HepG2 (cell line): Measurements from ENCODE around the gene CRIM1. TPM values are rescaled to one million over a fixed set of nuclear protein-coding genes. Genes with fewer than 3 reads are reported as not detected.

ENCODE experiments used
- ATAC-seq: fragments of 200-7000 bp; cut with Tn5 transposase; 3 replicates; pipeline ENCODE4 v1.9.1; 2020; ENCODE audit warnings: mild to moderate bottlenecking, moderate library complexity
- BruUV-seq: library from RNA; stranded (reverse); fragments of 400-500 nt; replicated peaks from 2 replicates; lab custom pipeline; 2021; lab: Mats Ljungman, UMichigan
- CTCF ChIA-PET: fragments of 300-600 bp; formaldehyde crosslinking; extraction: SDS; loops from one replicate; lab custom pipeline; 2021; ENCODE audit warnings: low total read pairs, inconsistent platforms, low intra/inter-chr PET ratio; lab: Yijun Ruan, JAX
- POLR2A ChIA-PET: fragments of 350-600 bp; sonication (Branson Sonifier 250); formaldehyde crosslinking; loops from one replicate; lab custom pipeline; 2020; ENCODE audit warnings: antibody characterized with exemption, inconsistent platforms; lab: Yijun Ruan, JAX
- DNase-seq: peaks from one replicate; pipeline ENCODE4 v3.0.0-alpha.2; 2015; ENCODE audit warnings: low spot score
- FAIRE-seq: peaks from 3 replicates; lab custom pipeline; 2011; peaks lifted over from hg19 to GRCh38; lab: Jason Lieb, UNC
- H2AFZ ChIP-seq: one replicate; pipeline ENCODE4 v1.6.1; 2011; ENCODE audit warnings: low read length, inconsistent platforms
- H3K27ac ChIP-seq: fragments of 300-600 bp; 3 replicates; pipeline ENCODE4 v1.8.0; 2011; ENCODE audit warnings: mixed run types, mild to moderate bottlenecking, mixed read lengths, low read length, inconsistent platforms; ENCODE audit not compliant: insufficient read depth; ENCODE audit errors: extremely low read length
- H3K27me3 ChIP-seq, 2 experiments: fragments of 200-600 bp in 1 of 2; 2 replicates in 1 of 2; 3 replicates in 1 of 2; pipeline versions ENCODE4 v1.6.0 to v1.8.0; 2011; ENCODE audit warnings: low read length in 2 of 2, mild to moderate bottlenecking in 2 of 2, moderate library complexity in 2 of 2, inconsistent platforms in 1 of 2; ENCODE audit not compliant: insufficient read depth in 2 of 2, control insufficient read depth in 1 of 2
- H3K36me3 ChIP-seq, 2 experiments: fragments of 200-600 bp in 1 of 2; replicated peaks in 1 of 2; 2 replicates in 1 of 2; 3 replicates in 1 of 2; pipeline versions ENCODE4 v1.5.1 to v1.8.0; 2011; ENCODE audit warnings: low read length in 2 of 2, inconsistent platforms in 1 of 2; ENCODE audit not compliant: insufficient read depth in 2 of 2, control insufficient read depth in 1 of 2
- H3K4me1 ChIP-seq: 2 replicates; pipeline ENCODE4 v1.5.1; 2012; ENCODE audit warnings: low read length, inconsistent platforms; ENCODE audit not compliant: insufficient read depth
- H3K4me2 ChIP-seq: 2 replicates; pipeline ENCODE4 v1.6.0; 2011; ENCODE audit warnings: low read depth, low read length, inconsistent platforms
- H3K4me3 ChIP-seq, 3 experiments: fragments of 200-600 bp in 1 of 3; sonication (generic), shearing (Covaris generic) in 1 of 3; replicated peaks in 1 of 3; 2 replicates each; pipeline ENCODE4 v1.5.1; 2011 to 2016; ENCODE audit warnings: low read length in 3 of 3, inconsistent platforms in 2 of 3, low read depth in 2 of 3, mild to moderate bottlenecking in 2 of 3, control low read depth in 1 of 3, mixed read lengths in 1 of 3; ENCODE audit not compliant: insufficient read depth in 1 of 3
- H3K79me2 ChIP-seq: one replicate; pipeline ENCODE4 v1.6.1; 2011; ENCODE audit warnings: low read length, inconsistent platforms; ENCODE audit not compliant: insufficient read depth
- H3K9ac ChIP-seq: 2 replicates; pipeline ENCODE4 v1.6.0; 2011; ENCODE audit warnings: mild to moderate bottlenecking, low read depth, low read length, inconsistent platforms; ENCODE audit not compliant: insufficient read depth
- H3K9me3 ChIP-seq: 2 replicates; pipeline ENCODE4 v1.5.1; 2012; ENCODE audit warnings: mild to moderate bottlenecking, low read length
- H4K20me1 ChIP-seq: 2 replicates; pipeline ENCODE4 v1.6.0; 2011; ENCODE audit warnings: inconsistent platforms, mild to moderate bottlenecking, low read length, moderate library complexity; ENCODE audit not compliant: insufficient read depth
- CHD2 ChIP-seq: IDR thresholded peaks from 2 replicates; pipeline ENCODE4 v1.6.1; 2011; ENCODE audit warnings: low read depth, low read length, improper control_type of control experiment
- HES4 ChIP-seq: sonication (generic); formaldehyde crosslinking; IDR thresholded peaks from 2 replicates; pipeline ENCODE4 v1.9.0; 2021; ENCODE audit warnings: mild to moderate bottlenecking, missing genetic modification reagents, borderline replicate concordance
- MIXL1 ChIP-seq: IDR thresholded peaks from 2 replicates; pipeline ENCODE4 v1.6.1; 2016
- ONECUT2 ChIP-seq: sonication (generic); formaldehyde crosslinking; IDR thresholded peaks from 2 replicates; pipeline ENCODE4 v1.4.0; 2020; ENCODE audit warnings: missing genetic modification reagents
- RARA ChIP-seq: IDR thresholded peaks from 2 replicates; pipeline ENCODE4 v1.6.1; 2016; ENCODE audit warnings: missing genetic modification reagents, missing compliant biosample characterization
- REPIN1 ChIP-seq: sonication (generic); formaldehyde crosslinking; IDR thresholded peaks from 2 replicates; pipeline ENCODE4 v1.8.0; 2022; ENCODE audit warnings: missing genetic modification reagents, low read depth, mild to moderate bottlenecking, borderline replicate concordance
- RFXANK ChIP-seq: IDR thresholded peaks from 2 replicates; pipeline ENCODE4 v1.6.1; 2016
- SOX5 ChIP-seq: IDR thresholded peaks from 2 replicates; pipeline ENCODE4 v1.6.1; 2016; ENCODE audit warnings: borderline replicate concordance
- STAG1 ChIP-seq: sonication (generic); formaldehyde crosslinking; IDR thresholded peaks from 2 replicates; pipeline ENCODE4 v1.4.0; 2020; ENCODE audit warnings: missing genetic modification reagents
- TARDBP ChIP-seq: sonication (generic); formaldehyde crosslinking; IDR thresholded peaks from 2 replicates; pipeline ENCODE4 v1.8.0; 2022; ENCODE audit warnings: mild to moderate bottlenecking, missing genetic modification reagents
- TSC22D2 ChIP-seq: sonication (generic); formaldehyde crosslinking; IDR thresholded peaks from 2 replicates; pipeline ENCODE4 v1.5.1; 2020; ENCODE audit warnings: missing genetic modification reagents, mild to moderate bottlenecking, borderline replicate concordance
- ZMYM3 ChIP-seq: sonication (generic); formaldehyde crosslinking; IDR thresholded peaks from 2 replicates; pipeline ENCODE4 v1.5.1; 2020; ENCODE audit warnings: mild to moderate bottlenecking, missing genetic modification reagents
- ZNF101 ChIP-seq: sonication (generic); formaldehyde crosslinking; IDR thresholded peaks from 2 replicates; pipeline ENCODE4 v1.4.0; 2020; ENCODE audit warnings: mild to moderate bottlenecking, low read depth, missing genetic modification reagents, borderline replicate concordance
- ZNF160 ChIP-seq: sonication (generic); formaldehyde crosslinking; IDR thresholded peaks from 2 replicates; pipeline ENCODE4 v1.8.0; 2022; ENCODE audit warnings: mild to moderate bottlenecking, inconsistent platforms, missing genetic modification reagents
- ZNF205 ChIP-seq: IDR thresholded peaks from 2 replicates; pipeline ENCODE4 v1.6.1; 2018; ENCODE audit warnings: missing biosample characterization, missing genetic modification reagents
- ZNF232 ChIP-seq: sonication (generic); formaldehyde crosslinking; IDR thresholded peaks from 2 replicates; pipeline ENCODE4 v1.4.0; 2020; ENCODE audit warnings: missing genetic modification reagents, borderline replicate concordance
- ZNF333 ChIP-seq: sonication (generic); formaldehyde crosslinking; IDR thresholded peaks from 2 replicates; pipeline ENCODE4 v1.4.0; 2020; ENCODE audit warnings: mild to moderate bottlenecking, missing genetic modification reagents, borderline replicate concordance
- ZNF510 ChIP-seq: sonication (generic); formaldehyde crosslinking; IDR thresholded peaks from 2 replicates; pipeline ENCODE4 v1.4.0; 2020; ENCODE audit warnings: low read depth, mild to moderate bottlenecking, missing genetic modification reagents
- in situ Hi-C: cut with HindIII; loops from 2 replicates; pipeline ENCODE4 v1.10.0; 2017; ENCODE audit warnings: low pct_unique_long_range_greater_than_20kb; ENCODE audit not compliant: extremely low pct_ligation_motif_present
- intact Hi-C: fragments of 100-400 bp; cut with micrococcal nuclease; formaldehyde crosslinking; loops from one replicate; pipeline ENCODE4 v1.10.0; 2022; ENCODE audit not compliant: unreplicated experiment
- polyA plus RNA-seq, 8 experiments: library from polyadenylated mRNA; depleted of rRNA in 3 of 8; stranded (reverse) in 7 of 8; unstranded in 1 of 8; fragments of >200 nt; fragmentation: Illumina TruSeq in 4 of 8; extraction: Trizol in 4 of 8; gene quantifications; 2 replicates each; pipeline versions ENCODE4 v1.2.1 to v1.2.3, GENCODE V29; 2011 to 2016; ENCODE audit warnings: low read depth in 4 of 8, missing spikeins in 1 of 8, mixed read lengths in 1 of 8; ENCODE audit not compliant: insufficient read depth in 1 of 8
- total RNA-seq, 5 experiments: library from RNA; depleted of rRNA; stranded (reverse); fragments of >200 nt; fragmentation: Illumina TruSeq; extraction: Trizol; gene quantifications; 2 replicates each; pipeline ENCODE4 v1.2.3, GENCODE V29; 2016; ENCODE audit warnings: low read depth in 1 of 5
- TF ChIP-seq, protein P1 (sequence below): sonication (generic); formaldehyde crosslinking; IDR thresholded peaks from 2 replicates; pipeline ENCODE4 v1.4.0; 2020; ENCODE audit warnings: low read depth, mild to moderate bottlenecking, missing genetic modification reagents
- TF ChIP-seq, protein P2 (sequence below): sonication (generic); formaldehyde crosslinking; conservative IDR thresholded peaks from 2 replicates; pipeline ENCODE4 v1.8.0; 2022; ENCODE audit warnings: missing genetic modification reagents
- TF ChIP-seq, protein P3 (sequence below): sonication (generic); formaldehyde crosslinking; IDR thresholded peaks from 2 replicates; pipeline ENCODE4 v1.4.0; 2020; ENCODE audit warnings: low read depth, mild to moderate bottlenecking, missing genetic modification reagents

CRIM1 gene
- total and polyA plus RNA-seq, 2 of the 13 experiments (the other 11 are each of a cell fraction or from before 2014, with no cell fraction given), result 39.1 to 69.9 TPM

DNA sequence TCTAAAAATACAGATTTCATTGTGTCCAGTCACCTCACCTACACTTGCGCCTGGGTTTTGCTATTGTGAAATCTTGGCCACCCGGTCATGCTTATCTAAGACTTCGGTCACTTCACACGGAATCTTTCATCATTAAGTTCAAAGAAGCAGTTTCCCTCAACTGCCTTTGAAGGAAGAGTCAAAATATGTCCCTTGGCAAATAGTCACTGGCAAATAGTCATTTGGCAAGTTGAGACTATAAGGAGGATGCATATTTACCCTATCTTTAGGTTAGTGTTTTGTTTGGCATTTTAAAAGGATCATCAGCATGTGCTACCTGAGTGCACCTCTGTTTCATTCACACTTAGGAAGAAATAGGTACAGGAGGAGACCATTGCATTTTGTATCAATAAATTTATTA, 146.5 kb downstream of the CRIM1 start (continued):
- TF ChIP-seq RARA (CRISPR knock-in tag), result peak; percentile 98
- TF ChIP-seq ZNF101 (CRISPR knock-in tag), result 0 out of 2 replicates have a peak, but pooled peaks have one; percentile 57

DNA sequence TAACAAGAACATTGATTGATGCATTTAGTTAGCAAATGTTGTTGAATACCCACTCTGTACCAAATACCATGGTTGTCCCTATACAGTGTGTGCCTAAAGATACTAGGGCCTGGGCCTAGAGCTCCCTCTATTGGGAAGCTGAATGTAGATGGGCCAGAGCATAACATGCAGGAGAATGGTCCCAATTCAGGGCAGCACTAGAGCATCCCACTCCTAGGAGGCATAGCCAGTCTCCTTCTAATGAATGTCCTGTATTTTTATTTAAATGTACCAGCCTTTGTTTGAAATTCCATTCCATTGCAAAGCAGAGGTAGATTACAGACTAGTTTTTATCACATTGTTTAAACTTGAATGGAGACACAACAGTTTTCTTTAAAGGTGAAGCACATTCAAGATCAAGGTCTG, 151.8 kb downstream of the CRIM1 start:
- Histone ChIP-seq H2AFZ (no peak overlapping the region), H3K4me3 (no peak overlapping the region), H3K27me3 (no peaks in the 10 kb centered on the region), H3K79me2 (no peaks in the 10 kb centered on the region), H4K20me1 (0 out of 2 replicates have a peak, but pooled peaks cover 3% of the 10 kb centered on the region), H3K4me2 (no peak overlapping the region), H3K36me3 (peaks cover 25 to 70% of the 10 kb centered on the region in 2 experiments), H3K9ac (no peak overlapping the region), H3K4me1 (peaks cover 41% of the 10 kb centered on the region), H3K27ac (no peak overlapping the region), H3K9me3 (no peaks in the 10 kb centered on the region)
- intact Hi-C loops (loop anchor here (1.0 to 10.0 kb wide), 5 partner anchors 48 to 637 kb away; no protein-coding TSS in a partner anchor), in situ Hi-C loops (no loop called here)
- POLR2A ChIA-PET, result interaction anchor here (1.3 to 2.4 kb wide), 2 partner anchors 152 to 155 kb away, joined by 6 to 11 read pairs; partner anchors contain the start of gene CRIM1
- DNase-seq (peak; percentile 79), FAIRE-seq (peak; percentile 63), ATAC-seq (peak; percentile 92)
- BruUV-seq, result no TSS peak
- CTCF ChIA-PET, result interaction anchor here (0.7 to 2.3 kb wide), 3 partner anchors 150 to 189 kb away, joined by 3 to 21 read pairs (median 4); no protein-coding TSS in a partner anchor
- TF ChIP-seq ONECUT2 (CRISPR knock-in tag) (no peak), ZNF232 (CRISPR knock-in tag) (no peak), STAG1 (peak; percentile 95), ZMYM3 (CRISPR knock-in tag) (no peak), TARDBP (CRISPR knock-in tag) (peak; percentile 51; the same call in 1 of the 2 replicates), ZNF510 (CRISPR knock-in tag) (no peak), MIXL1 (0 out of 2 replicates have a peak, but pooled peaks have one; percentile 46), ZNF160 (no peak), TSC22D2 (CRISPR knock-in tag) (0 out of 2 replicates have a peak, but pooled peaks have one; percentile 62), HES4 (CRISPR knock-in tag) (no peak), RFXANK (0 out of 2 replicates have a peak, but pooled peaks have one; percentile 40), ZNF333 (CRISPR knock-in tag) (no peak), CHD2 (no peak), REPIN1 (CRISPR knock-in tag) (peak; percentile 68; the same call in 1 of the 2 replicates), SOX5 (CRISPR knock-in tag) (0 out of 2 replicates have a peak, but pooled peaks have one; percentile 11), ZNF205 (no peak)
- TF ChIP-seq, protein P1, sequence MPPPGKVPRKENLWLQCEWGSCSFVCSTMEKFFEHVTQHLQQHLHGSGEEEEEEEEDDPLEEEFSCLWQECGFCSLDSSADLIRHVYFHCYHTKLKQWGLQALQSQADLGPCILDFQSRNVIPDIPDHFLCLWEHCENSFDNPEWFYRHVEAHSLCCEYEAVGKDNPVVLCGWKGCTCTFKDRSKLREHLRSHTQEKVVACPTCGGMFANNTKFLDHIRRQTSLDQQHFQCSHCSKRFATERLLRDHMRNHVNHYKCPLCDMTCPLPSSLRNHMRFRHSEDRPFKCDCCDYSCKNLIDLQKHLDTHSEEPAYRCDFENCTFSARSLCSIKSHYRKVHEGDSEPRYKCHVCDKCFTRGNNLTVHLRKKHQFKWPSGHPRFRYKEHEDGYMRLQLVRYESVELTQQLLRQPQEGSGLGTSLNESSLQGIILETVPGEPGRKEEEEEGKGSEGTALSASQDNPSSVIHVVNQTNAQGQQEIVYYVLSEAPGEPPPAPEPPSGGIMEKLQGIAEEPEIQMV (CRISPR knock-in tag), result no peak
- TF ChIP-seq, protein P2, sequence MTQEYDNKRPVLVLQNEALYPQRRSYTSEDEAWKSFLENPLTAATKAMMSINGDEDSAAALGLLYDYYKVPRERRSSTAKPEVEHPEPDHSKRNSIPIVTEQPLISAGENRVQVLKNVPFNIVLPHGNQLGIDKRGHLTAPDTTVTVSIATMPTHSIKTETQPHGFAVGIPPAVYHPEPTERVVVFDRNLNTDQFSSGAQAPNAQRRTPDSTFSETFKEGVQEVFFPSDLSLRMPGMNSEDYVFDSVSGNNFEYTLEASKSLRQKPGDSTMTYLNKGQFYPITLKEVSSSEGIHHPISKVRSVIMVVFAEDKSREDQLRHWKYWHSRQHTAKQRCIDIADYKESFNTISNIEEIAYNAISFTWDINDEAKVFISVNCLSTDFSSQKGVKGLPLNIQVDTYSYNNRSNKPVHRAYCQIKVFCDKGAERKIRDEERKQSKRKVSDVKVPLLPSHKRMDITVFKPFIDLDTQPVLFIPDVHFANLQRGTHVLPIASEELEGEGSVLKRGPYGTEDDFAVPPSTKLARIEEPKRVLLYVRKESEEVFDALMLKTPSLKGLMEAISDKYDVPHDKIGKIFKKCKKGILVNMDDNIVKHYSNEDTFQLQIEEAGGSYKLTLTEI (CRISPR knock-in tag), result no peak
- TF ChIP-seq, protein P3, sequence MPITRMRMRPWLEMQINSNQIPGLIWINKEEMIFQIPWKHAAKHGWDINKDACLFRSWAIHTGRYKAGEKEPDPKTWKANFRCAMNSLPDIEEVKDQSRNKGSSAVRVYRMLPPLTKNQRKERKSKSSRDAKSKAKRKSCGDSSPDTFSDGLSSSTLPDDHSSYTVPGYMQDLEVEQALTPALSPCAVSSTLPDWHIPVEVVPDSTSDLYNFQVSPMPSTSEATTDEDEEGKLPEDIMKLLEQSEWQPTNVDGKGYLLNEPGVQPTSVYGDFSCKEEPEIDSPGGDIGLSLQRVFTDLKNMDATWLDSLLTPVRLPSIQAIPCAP (CRISPR knock-in tag), result no peak
